Activated CD8-positive, alpha-beta memory T cell treated with anti-CD3 and anti-CD28 coated beads for 24 hours (primary cell): ENCODE results near the gene ZFAND3.
A peak's percentile ranks its signal among the peaks of the same experiment; 100 is the strongest.

Source experiments
- DNase-seq: peaks from one replicate; pipeline ENCODE4 v3.0.0-alpha.2; 2020

The ZFAND3 gene, protein sequence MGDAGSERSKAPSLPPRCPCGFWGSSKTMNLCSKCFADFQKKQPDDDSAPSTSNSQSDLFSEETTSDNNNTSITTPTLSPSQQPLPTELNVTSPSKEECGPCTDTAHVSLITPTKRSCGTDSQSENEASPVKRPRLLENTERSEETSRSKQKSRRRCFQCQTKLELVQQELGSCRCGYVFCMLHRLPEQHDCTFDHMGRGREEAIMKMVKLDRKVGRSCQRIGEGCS

DNA sequence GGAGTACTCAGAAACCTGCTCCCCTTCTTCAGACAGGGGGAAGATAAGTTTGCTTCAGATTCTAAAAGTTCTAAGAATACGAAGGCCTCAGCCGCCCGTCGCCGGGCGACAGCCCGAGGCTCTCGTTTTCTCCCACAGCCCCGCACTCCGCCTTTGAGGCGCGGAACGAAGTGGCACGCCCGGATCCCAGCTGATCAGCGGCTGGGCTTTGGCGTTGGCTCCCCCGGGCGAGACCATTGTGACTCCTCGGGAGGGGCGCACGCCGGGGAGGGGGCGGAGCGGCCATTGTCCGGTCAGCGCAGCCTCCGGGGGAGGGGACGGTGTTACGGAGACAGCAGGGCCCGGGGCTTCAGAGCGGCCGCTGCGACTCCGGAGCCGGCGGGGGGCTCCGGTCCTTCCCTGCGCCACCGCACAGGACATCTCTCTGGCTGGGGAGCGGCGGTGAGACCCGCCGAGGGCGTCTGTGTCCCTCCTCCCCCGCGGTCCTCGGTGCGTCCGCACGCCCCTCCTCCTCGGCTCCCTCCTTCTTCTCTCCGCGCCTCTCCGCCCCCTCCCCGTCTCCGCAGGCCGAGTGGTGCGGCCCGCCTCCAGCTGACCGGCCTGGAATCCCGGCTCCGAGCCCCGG, at the start of gene ZFAND3:
Gene ZFAND3 (plus strand): TSS at position 551 of the 625 bp plus-strand sequence. CDS start 219 bp downstream, outside the sequence.
- peak; percentile 99 for DNase-seq

DNA sequence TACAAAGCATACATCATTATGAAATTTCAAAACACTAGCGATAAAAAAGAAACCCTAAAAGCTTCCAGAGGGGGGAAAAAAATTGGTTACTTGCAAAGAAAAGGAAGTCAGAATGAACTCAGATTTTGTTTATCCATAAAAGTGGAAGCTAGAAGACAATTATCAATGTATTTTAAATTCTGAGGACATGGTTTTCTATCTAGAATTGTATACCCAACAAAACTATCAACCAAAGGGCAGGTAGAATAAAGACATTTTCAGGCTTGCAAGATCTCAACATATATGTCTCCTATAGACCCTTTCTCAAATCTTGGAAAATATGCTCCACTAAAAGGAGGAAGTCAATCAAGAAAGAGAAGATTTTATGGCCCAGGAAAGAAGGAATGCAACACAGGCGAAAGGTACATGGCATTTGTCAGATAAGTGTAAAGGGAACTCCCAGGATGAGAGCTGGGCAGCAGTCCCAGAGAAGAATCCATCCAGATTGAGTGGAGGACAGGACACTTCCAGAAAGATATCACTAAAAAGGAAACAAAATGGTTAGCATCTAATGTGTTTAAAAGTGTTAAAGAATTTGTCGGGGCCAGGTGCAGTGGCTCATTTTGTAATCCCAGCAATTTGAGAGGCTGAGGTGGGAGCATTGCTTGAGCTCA, 45.4 kb upstream of the ZFAND3 start:
- no peak for DNase-seq

GRCh38 chr6:37776566-37776965, 43.0 kb upstream of the ZFAND3 start:
- DNase-seq = no peak

GRCh38 chr6:37777272-37777834, 42.2 kb upstream of the ZFAND3 start:
- no peak for DNase-seq

DNA sequence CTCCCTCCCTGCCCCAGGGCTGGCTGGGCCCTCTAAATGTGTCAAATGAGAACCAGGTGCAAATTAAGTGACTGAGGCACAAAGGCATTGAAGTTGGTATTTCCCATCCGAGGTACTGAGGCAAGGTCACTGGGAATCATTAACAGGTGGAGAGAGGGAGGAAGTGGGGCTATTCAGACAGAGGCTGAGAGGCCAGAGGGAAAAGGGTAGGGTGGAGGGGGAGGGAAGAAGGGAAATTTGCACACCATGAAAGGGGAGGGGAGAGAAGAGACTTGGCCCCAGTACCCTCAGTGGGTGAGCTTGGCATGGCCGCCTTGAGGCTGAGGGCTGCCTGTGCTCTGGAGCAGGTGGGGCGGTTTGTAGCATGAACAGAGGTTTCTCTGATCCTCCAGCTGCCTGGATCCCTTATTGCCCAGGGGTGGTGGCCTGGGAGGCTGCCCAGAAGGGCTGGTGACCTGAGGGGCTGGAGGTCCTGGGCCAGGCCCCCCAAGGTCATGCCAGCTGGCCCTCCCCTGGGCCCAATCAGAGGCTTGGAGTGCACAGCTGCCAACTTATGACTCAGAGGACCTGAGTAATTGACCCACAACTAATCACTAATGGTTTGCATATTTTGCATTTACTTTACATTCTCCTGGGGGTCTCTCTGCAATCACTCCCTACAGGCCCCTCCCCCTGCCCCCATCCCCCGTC, 40.3 kb upstream of the ZFAND3 start:
- no peak for DNase-seq

- no peak for DNase-seq
These were observed 39.5 kb upstream of the ZFAND3 start for GRCh38 chr6:37779902-37780628.

DNA sequence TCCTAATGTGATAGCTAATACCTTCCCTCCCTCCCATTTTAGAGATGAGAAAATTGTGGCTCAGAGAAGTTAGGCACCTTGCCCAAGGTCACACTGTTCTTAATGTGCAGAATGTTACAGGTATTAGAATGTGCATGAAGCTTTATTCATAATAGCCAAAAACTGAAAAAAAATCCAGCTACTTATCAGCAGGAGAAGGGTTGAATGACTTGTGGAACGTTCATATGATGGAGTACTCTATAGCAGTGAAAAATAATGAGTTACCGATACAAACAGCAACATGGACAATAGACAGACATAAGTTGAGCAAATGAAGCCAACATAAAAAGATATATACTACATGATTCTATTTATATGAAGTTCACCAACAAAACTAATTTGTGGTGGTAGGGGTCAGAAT, 37.7 kb upstream of the ZFAND3 start:
- DNase-seq = no peak

DNA sequence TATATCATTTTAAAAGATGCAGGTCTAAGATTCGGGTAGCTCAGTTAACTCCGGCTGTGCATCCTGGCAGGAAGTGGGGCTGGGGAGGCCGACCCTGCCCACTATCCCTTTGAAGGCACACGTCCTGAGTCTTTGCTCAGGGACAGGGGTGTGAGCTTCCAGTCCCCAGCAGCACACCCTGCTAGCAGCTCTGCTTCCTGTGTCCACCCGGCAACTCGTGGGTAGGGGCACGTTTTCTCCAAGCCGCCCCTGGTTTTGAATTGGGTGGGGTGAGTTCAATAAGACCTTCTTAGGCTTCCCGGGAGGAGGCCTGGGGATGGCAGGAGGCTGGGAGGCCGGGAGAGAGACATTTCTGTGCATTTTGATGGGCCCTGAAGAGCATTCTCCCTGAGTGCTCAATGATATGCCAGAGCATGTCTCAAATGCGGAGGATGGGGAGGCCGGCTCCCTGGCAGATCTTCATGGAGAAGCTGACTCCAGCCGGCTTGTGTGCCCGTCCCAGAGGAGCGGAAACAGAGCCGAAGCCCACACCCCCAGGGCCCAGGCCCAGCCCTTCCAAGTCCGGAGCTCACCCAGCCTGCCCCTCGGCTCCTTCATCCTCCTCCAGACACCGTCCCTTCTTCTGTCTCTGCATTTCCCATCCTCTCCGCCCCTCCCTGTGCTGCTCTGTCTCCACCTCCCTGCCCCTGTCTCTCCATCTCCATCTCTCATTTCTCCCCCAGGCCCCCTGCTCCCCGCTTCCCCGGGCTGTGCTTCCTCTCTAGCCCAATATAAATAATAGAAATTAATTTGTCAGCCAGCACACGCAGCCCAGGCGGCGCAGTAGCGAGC, 36.3 kb upstream of the ZFAND3 start:
- DNase-seq = peak; percentile 71

DNA sequence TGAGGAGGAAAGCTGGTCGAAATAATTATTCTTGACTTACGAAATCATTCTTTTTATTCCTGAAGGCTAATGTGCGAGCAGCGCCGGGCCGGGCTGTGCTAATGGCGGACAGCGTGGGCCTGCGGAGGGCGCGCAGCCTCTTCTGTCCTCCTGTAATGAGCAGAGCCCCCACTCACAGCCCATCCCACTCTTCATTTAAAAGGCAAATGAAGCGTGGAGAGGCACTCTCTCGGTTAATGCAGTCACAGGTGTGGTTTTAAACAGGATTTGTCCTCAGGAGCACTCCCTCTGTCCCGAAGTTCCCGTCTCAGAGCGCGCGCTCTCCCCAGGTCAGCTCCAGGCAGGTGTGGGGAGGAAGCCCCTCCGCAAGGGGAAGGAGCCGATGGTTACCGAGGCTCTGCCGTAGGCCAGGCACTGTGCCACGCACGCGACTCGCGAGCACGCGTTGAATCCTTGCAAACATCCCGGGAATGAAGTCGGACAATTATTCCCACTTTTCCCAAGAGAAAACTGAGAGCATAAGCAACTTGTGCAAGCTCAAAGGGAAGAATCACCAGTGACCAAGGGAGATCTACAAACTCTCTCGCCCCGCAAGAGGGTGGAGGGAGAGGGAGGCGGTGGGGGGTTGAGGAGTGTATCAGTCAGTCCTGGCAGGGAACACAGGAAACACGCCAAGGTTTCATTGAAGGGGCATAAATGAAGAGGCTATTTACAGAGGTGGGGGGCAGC, 35.5 kb upstream of the ZFAND3 start:
- peak; percentile 71 for DNase-seq

- no peak for DNase-seq
These were observed 35.0 kb upstream of the ZFAND3 start for GRCh38 chr6:37784585-37784967.

DNA sequence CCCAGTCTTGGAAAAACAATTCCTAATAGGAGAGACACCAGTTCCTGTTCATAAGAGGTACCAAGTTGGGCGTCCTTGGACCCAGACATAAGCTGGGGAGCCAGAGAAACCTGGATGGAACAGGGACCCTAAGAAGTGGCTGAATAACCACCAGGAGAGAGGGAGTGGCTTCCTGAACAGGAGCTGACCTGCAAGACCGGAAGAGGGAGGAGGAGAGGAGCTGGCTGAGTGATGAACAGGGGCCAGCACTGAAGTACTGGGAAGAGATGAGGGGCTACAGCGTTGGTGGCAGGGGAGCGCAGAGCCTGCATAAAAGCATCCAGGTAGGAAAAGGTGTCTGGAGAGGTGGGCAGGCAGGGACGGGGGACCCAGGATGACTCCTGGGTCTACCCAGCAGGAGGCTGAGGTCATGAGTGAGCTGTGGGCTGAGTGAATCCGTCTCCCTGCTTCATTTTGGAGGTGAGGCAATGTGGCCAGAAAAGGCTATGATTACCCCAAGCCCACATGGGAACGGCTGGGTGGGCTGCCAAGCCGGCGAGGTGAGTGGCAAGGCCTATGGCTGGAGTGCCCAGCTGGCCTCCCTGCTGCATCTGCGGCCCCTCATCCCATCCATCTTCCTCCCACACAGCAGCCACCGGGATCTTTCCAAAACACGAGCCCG, 34.4 kb upstream of the ZFAND3 start:
- no peak for DNase-seq

DNA sequence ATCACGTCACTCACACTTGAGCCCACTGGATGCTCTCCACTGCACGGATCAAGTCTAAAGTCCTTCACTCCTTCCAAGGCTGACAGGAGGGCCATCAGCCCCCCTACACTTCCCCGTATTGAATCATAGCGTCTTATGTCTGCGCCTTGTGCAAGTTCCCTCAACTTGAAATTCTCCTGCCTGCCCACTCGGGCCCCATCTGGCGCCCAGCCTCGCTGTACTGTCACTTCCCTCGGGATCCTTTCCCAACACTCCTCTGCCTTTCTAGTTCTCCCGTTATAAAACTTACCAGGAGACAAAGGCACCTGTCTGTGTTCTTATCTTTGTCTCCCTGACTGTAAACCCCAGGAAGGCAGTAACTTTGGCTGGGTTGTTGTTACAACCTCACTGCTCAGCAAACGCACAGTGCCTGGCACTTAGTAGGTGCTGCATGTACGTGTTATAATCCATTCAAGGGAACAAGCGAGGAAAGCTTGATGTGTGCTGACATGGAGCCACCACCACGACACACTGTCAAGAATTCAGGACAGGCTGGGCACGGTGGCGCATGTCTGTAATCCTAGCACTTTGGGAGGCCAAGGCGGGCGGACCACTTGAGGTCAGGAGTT, 33.8 kb upstream of the ZFAND3 start:
- no peak for DNase-seq

GRCh38 chr6:37787216-37787615, 32.3 kb upstream of the ZFAND3 start:
- DNase-seq = no peak

DNA sequence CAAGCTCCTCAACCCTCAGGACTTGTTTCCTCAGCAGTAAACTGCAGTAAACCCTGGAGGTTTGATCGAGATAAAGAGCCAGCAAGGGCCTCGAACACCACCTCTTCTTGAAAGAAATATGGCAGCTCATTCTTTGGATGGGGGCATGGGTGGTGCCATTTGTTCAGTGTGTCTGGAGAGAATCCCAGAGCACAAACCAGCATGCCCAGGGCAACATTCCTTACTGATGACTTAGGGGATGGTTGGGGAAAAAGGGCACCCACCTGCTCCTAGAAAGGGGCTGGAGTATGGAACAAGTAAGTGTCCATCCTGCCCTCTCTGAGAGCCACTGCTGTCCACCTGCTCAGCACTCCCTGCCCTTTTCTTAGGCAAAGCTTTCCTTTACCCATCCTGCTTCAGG, 31.3 kb upstream of the ZFAND3 start:
- no peak for DNase-seq

DNA sequence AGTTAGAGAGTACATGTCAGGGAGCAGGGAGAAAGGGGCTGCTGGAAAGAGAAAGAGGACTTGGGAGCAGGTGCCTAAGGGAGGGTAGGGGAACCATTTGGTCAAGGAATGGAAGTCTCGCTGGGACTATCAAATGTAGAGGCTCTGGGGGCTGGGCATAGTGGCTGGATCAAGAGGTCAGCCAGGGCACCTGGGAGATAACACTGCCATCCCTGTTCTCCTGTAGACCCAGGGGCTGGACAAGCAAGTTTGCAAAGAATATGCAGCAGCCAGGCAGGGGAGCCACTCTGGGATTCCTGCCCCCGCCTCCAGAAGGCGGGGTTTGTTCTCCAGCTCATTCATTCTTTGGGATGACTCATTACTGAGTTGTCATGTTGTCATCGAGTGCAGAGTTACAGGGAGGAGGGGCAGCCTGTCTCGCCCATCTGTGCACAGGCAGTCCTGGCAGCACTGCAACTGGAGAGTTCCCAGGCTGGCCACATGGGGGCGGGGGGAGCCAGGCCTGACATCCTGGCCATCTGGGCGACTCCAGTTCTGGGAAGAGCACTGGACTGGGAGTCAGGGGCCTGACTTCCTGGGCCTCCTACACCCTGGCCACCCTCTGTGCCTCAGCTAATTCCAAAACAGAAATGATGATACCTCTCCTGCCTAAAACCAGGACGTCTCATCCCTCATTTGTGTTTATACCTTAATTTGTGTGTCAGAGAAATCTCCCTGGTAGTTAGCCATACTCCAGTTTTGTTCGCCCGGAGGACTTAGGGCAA, 28.2 kb upstream of the ZFAND3 start:
- DNase-seq = peak; percentile 89

DNA sequence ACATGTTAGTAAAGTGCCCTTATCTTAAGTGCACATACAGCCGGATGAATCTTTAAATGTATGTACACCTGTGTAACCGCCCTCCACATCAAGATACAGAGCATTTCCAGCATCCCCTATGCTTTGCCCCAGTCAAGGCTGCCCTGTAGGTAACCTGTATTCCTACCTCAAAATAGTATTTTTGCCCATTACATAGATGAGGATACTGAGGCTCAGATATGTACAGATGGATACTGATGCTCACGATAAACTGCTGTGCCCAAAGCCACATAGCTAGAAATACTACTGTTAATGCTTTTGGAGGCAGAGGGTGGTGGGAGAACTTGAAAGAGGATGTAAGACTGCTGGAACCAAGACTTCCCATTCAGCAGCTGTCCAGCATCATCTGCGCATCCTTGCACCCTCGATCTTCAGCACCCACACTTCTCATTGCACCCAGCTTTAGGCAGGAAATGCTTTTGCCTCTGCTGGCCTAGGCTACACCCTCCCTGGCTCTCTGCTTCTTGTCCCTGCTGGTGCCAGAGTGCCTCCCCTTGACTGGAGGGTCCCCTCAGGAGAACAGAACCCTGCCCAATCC, 27.0 kb upstream of the ZFAND3 start:
- no peak for DNase-seq

GRCh38 chr6:37793067-37793466, 26.5 kb upstream of the ZFAND3 start:
- no peak for DNase-seq

DNA sequence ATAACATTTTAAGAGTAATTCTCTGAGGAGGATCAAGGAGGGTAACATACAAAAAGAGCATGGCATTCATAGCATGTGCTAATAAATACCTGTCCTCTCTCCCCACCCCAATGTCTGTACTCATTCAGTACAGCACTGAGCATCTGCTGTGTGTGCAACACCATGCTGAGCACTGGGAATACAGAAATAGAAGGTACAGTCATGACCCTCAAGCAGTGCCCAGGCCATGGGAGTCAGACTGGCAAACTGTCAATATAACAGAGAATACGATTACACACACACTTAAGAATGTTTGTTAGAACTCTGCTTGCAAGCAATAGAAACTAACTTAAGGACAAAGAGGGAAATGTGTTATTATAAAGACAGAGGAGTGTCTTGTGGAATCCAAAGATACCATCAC, 24.7 kb upstream of the ZFAND3 start:
- no peak for DNase-seq
